Glutamatergic neuron (in vitro differentiated cells): ENCODE measurements around the gene GPR152. TPM values are rescaled to one million over a fixed set of nuclear protein-coding genes. Genes with fewer than 3 reads are reported as not detected.

Experiments used
- DNase-seq: peaks from one replicate; pipeline ENCODE4 v3.0.0; 2022
- H3K27ac Mint-ChIP-seq: one replicate; pipeline ENCODE4 v1.8.0; 2020; ENCODE audit warnings: mild to moderate bottlenecking, mixed read lengths, inconsistent platforms; ENCODE audit not compliant: unreplicated experiment
- H3K27me3 Mint-ChIP-seq: one replicate; pipeline ENCODE4 v1.8.0; 2020; ENCODE audit warnings: mild to moderate bottlenecking, moderate library complexity, mixed read lengths, inconsistent platforms; ENCODE audit not compliant: unreplicated experiment
- H3K36me3 Mint-ChIP-seq: one replicate; pipeline ENCODE4 v1.8.0; 2020; ENCODE audit warnings: mild to moderate bottlenecking, mixed read lengths, inconsistent platforms; ENCODE audit not compliant: unreplicated experiment
- H3K4me1 Mint-ChIP-seq: one replicate; pipeline ENCODE4 v1.8.0; 2020; ENCODE audit warnings: mild to moderate bottlenecking, low read depth, mixed read lengths, inconsistent platforms; ENCODE audit not compliant: unreplicated experiment
- H3K4me3 Mint-ChIP-seq: one replicate; pipeline ENCODE4 v1.8.0; 2020; ENCODE audit warnings: mild to moderate bottlenecking, mixed read lengths, inconsistent platforms; ENCODE audit not compliant: unreplicated experiment
- H3K9me3 Mint-ChIP-seq: one replicate; pipeline ENCODE4 v1.8.0; 2020; ENCODE audit warnings: mild to moderate bottlenecking, moderate library complexity, mixed read lengths, inconsistent platforms; ENCODE audit not compliant: unreplicated experiment
- CTCF ChIP-seq: fragments of 200-600 bp; sonication (generic); IDR thresholded peaks from one replicate; pipeline ENCODE4 v1.5.0; 2021; ENCODE audit not compliant: partially characterized antibody, unreplicated experiment
- long read RNA-seq: library from polyadenylated mRNA; unstranded; transcript quantifications from one replicate; pipeline ENCODE4 v2.0.0, GENCODE V29; 2020; ENCODE audit not compliant: unreplicated experiment
- total RNA-seq: library from RNA; stranded (reverse); fragmentation: NEBNext Ultra II Directional; extraction: Animal tissue kit (Norgen Biotek cat#: 25700); gene quantifications from one replicate; pipeline ENCODE4 v1.2.1, GENCODE V29; 2021; ENCODE audit not compliant: unreplicated experiment

Gene GPR152
- total RNA-seq = not detected
- long read RNA-seq = 0 reads

- no peak for TF ChIP-seq CTCF
- H3K4me1 Mint-ChIP-seq = peaks cover 4% of the 10 kb centered on the region
- no peak within 1 kb of the TSS for H3K4me3 Mint-ChIP-seq
- H3K36me3 Mint-ChIP-seq = no peaks in the 10 kb centered on the region
- peaks cover 13% of the 10 kb centered on the region for H3K27me3 Mint-ChIP-seq
- peaks cover 10% of the 10 kb centered on the region for H3K9me3 Mint-ChIP-seq
- H3K27ac Mint-ChIP-seq = no peak within 1 kb of the TSS
- DNase-seq = no peak
These were observed at the start of gene GPR152 for GRCh38 chr11:67452141-67452952. TSS of gene GPR152 (minus strand) at chr11:67452729. CDS start at chr11:67452724, 5 bp downstream.

GRCh38 chr11:67501854-67502253 lies 49.3 kb upstream of the GPR152 start:
- no peak overlapping the region for H3K27ac Mint-ChIP-seq
- no peak for TF ChIP-seq CTCF

DNA sequence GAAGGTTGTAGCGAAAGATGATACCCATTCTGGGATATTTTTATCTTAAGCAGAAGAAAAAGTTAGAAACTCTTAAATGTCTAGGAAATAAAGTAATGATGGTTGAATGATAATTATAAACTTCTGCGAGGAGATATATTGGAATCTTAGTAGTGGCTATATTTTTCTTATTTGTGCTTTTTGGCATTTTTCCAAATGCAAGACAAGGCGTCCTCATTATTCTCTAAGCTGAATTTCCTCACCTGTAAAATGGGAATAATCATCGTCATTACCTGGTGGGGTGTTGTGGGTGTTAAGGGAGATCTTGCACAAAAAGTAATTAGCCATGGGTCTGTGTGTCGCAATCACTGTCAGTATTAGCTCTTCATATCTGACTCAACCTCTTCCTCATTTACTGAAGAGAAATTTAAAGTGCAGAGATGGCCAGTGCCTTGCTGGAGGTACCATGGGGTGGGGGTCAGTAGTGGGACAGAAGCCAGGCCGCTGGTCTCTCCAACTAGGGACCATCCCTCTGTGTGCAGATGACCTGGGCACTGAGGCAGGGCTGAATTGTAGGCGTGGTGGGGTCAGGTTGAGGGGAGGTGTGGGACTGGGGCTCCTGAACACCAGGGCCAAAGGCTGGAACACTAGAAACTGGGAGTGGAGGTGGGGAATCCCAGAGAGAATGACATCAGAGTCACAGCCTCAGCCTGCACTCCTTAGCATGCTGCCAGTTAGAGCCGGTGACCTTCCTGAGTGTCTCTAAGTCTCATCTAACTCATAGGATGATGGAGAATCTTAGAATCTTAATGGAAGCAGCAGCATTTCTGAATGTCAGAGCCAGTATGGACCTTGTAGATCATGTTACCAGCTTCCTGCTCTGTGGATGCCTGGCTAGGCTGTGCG lies 48.5 kb upstream of the GPR152 start:
- peaks cover 9% of the 10 kb centered on the region for H3K27me3 Mint-ChIP-seq
- no peak overlapping the region for H3K27ac Mint-ChIP-seq
- no peak for DNase-seq
- no peak for TF ChIP-seq CTCF
- no peaks in the 10 kb centered on the region for H3K36me3 Mint-ChIP-seq
- peaks cover 3% of the 10 kb centered on the region for H3K9me3 Mint-ChIP-seq
- peaks cover 4% of the 10 kb centered on the region for H3K4me1 Mint-ChIP-seq
- no peak overlapping the region for H3K4me3 Mint-ChIP-seq

More at GRCh38 chr11:67501854-67502253, 49.3 kb upstream of the GPR152 start:
- Mint-ChIP-seq H3K4me3 (no peak overlapping the region), H3K36me3 (no peaks in the 10 kb centered on the region), H3K4me1 (peaks cover 4% of the 10 kb centered on the region), H3K27me3 (peaks cover 9% of the 10 kb centered on the region), H3K9me3 (peaks cover 6% of the 10 kb centered on the region)
- no peak for DNase-seq

DNA sequence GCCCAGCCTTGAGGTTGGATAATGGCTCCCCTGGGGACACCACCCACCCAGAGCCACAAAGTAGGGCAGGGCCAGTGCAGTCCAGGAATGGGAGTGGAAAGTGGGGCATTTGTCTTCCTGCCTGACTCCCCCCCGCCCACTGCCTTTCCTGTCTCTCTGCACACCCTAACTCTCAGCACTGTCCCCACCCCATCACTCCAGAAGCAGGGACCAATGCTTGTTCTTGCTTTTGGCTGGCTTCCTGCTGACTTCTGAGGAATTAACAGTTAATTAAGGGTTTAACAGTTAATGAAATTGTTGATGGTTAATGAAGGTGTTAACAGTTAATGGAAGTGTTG lies 47.9 kb upstream of the GPR152 start:
- Mint-ChIP-seq H3K4me3 (no peak overlapping the region), H3K4me1 (peaks cover 4% of the 10 kb centered on the region), H3K36me3 (no peaks in the 10 kb centered on the region), H3K9me3 (peaks cover 3% of the 10 kb centered on the region), H3K27ac (no peak overlapping the region), H3K27me3 (peaks cover 8% of the 10 kb centered on the region)
- DNase-seq = no peak
- no peak for TF ChIP-seq CTCF
